Caki2 (cell line): ENCODE results near the gene VKORC1. TPM values are rescaled to one million over a fixed set of nuclear protein-coding genes. Genes with fewer than 3 reads are reported as not detected.

Source experiments
- DNase-seq: peaks from one replicate; pipeline ENCODE4 v3.0.0-alpha.2; 2015; ENCODE audit warnings: low read depth
- in situ Hi-C: cut with HindIII; loops from 2 replicates; pipeline ENCODE4 v1.10.0; 2016; ENCODE audit warnings: low sequenced_read_pairs, low pct_unique_long_range_greater_than_20kb, mixed read lengths
- total RNA-seq: library from RNA; depleted of rRNA; stranded (reverse); fragments of >200 nt; shearing (Covaris generic); gene quantifications from 2 replicates; pipeline ENCODE4 v1.2.3, GENCODE V29; 2014; ENCODE audit warnings: low replicate concordance

The VKORC1 gene
- total RNA-seq, 1 experiment from 2014 or later = 187 TPM

GRCh38 chr16:31087971-31088370, 6.6 kb downstream of the VKORC1 start:
- in situ Hi-C loops = no loop called here
- DNase-seq = no peak

- in situ Hi-C loops = no loop called here
- no peak for DNase-seq
These were observed 7.1 kb downstream of the VKORC1 start for GRCh38 chr16:31087481-31087880.

GRCh38 chr16:31086629-31086906, 8.0 kb downstream of the VKORC1 start:
- in situ Hi-C loops = no loop called here
- no peak for DNase-seq

GRCh38 chr16:31085873-31086628, 8.5 kb downstream of the VKORC1 start:
- DNase-seq = no peak
- in situ Hi-C loops = no loop called here

- in situ Hi-C loops = no loop called here
- no peak for DNase-seq
These were observed 9.2 kb downstream of the VKORC1 start for GRCh38 chr16:31085411-31085810.

- in situ Hi-C loops = no loop called here
- no peak for DNase-seq
These were observed 9.9 kb downstream of the VKORC1 start for GRCh38 chr16:31084584-31085302.

GRCh38 chr16:31083981-31084380, 10.6 kb downstream of the VKORC1 start:
- in situ Hi-C loops = no loop called here
- no peak for DNase-seq

GRCh38 chr16:31083556-31083955, 11.0 kb downstream of the VKORC1 start:
- in situ Hi-C loops = no loop called here
- DNase-seq = no peak

GRCh38 chr16:31083081-31083480, 11.5 kb downstream of the VKORC1 start:
- in situ Hi-C loops = no loop called here
- DNase-seq = no peak

- DNase-seq = peak; percentile 18
- in situ Hi-C loops = no loop called here
These were observed 12.1 kb downstream of the VKORC1 start for GRCh38 chr16:31082368-31083045.

- in situ Hi-C loops = no loop called here
- DNase-seq = no peak
These were observed 12.9 kb downstream of the VKORC1 start for GRCh38 chr16:31081428-31082351.

- in situ Hi-C loops = no loop called here
- no peak for DNase-seq
These were observed 13.7 kb downstream of the VKORC1 start for GRCh38 chr16:31080756-31081419.

GRCh38 chr16:31080035-31080629, 14.5 kb downstream of the VKORC1 start:
- DNase-seq = no peak
- in situ Hi-C loops = no loop called here

GRCh38 chr16:31079342-31079944, 15.2 kb downstream of the VKORC1 start:
- in situ Hi-C loops = no loop called here
- no peak for DNase-seq

- in situ Hi-C loops = no loop called here
- DNase-seq = no peak
These were observed 15.8 kb downstream of the VKORC1 start for GRCh38 chr16:31078597-31079341.

- DNase-seq = no peak
- in situ Hi-C loops = no loop called here
These were observed 16.8 kb downstream of the VKORC1 start for GRCh38 chr16:31077592-31078396.
